ENCODE data around the gene GPR108.

Gene GPR108

GRCh38 chr19:6708346-6708745 is 29.0 kb downstream of the GPR108 start:
- Histone ChIP-seq H3K9me3 (ENCODE audit: control insufficient read depth in 2 of 2, low read length in 2 of 2) (no peaks in the 10 kb centered on the region), H3K4me3 (ENCODE audit: low read length in 2 of 2) (no peak overlapping the region), H3K4me1 (ENCODE audit: control insufficient read depth in 2 of 2, insufficient read depth in 2 of 2, low read length in 2 of 2) (no peaks in the 10 kb centered on the region), H3K27ac (ENCODE audit: low read depth in 2 of 2, low read length in 2 of 2) (no peak overlapping the region), H3K36me3 (ENCODE audit: control insufficient read depth in 2 of 2, insufficient read depth in 2 of 2, low read length in 2 of 2) (no peaks in the 10 kb centered on the region), H3K9ac (ENCODE audit: low read depth in 1 of 2, low read length in 2 of 2) (no peak overlapping the region), H3K27me3 (ENCODE audit: control insufficient read depth in 2 of 2, insufficient read depth in 2 of 2, low read length in 2 of 2) (peaks cover 0 to 8% of the 10 kb centered on the region in 2 donors)

- H3K9me3 ChIP-seq (ENCODE audit: control insufficient read depth in 2 of 2, low read length in 2 of 2): no peaks in the 10 kb centered on the region
- H3K9ac ChIP-seq (ENCODE audit: low read depth in 1 of 2, low read length in 2 of 2): no peak overlapping the region
- H3K27me3 ChIP-seq (ENCODE audit: control insufficient read depth in 2 of 2, insufficient read depth in 2 of 2, low read length in 2 of 2): peaks cover 0 to 8% of the 10 kb centered on the region in 2 donors
- H3K27ac ChIP-seq (ENCODE audit: low read depth in 2 of 2, low read length in 2 of 2): no peak overlapping the region
- H3K4me3 ChIP-seq (ENCODE audit: low read length in 2 of 2): no peak overlapping the region
- no peaks in the 10 kb centered on the region for H3K36me3 ChIP-seq (ENCODE audit: control insufficient read depth in 2 of 2, insufficient read depth in 2 of 2, low read length in 2 of 2)
- no peaks in the 10 kb centered on the region for H3K4me1 ChIP-seq (ENCODE audit: control insufficient read depth in 2 of 2, insufficient read depth in 2 of 2, low read length in 2 of 2)
Measured at GRCh38 chr19:6707658-6708018, 29.7 kb downstream of the GPR108 start.

- no peak overlapping the region for H3K9ac ChIP-seq (ENCODE audit: low read depth in 1 of 2, low read length in 2 of 2)
- H3K27ac ChIP-seq (ENCODE audit: low read depth in 2 of 2, low read length in 2 of 2): no peak overlapping the region
- no peaks in the 10 kb centered on the region for H3K4me1 ChIP-seq (ENCODE audit: control insufficient read depth in 2 of 2, insufficient read depth in 2 of 2, low read length in 2 of 2)
- no peaks in the 10 kb centered on the region for H3K36me3 ChIP-seq (ENCODE audit: control insufficient read depth in 2 of 2, insufficient read depth in 2 of 2, low read length in 2 of 2)
- H3K9me3 ChIP-seq (ENCODE audit: control insufficient read depth in 2 of 2, low read length in 2 of 2): no peaks in the 10 kb centered on the region
- H3K27me3 ChIP-seq (ENCODE audit: control insufficient read depth in 2 of 2, insufficient read depth in 2 of 2, low read length in 2 of 2): peaks cover 0 to 8% of the 10 kb centered on the region in 2 donors
- no peak overlapping the region for H3K4me3 ChIP-seq (ENCODE audit: low read length in 2 of 2)
Measured at GRCh38 chr19:6707011-6707657, 30.2 kb downstream of the GPR108 start.

- Histone ChIP-seq H3K4me3 (ENCODE audit: low read length in 2 of 2) (no peak overlapping the region), H3K36me3 (ENCODE audit: control insufficient read depth in 2 of 2, insufficient read depth in 2 of 2, low read length in 2 of 2) (no peaks in the 10 kb centered on the region), H3K9ac (ENCODE audit: low read depth in 1 of 2, low read length in 2 of 2) (no peak overlapping the region), H3K4me1 (ENCODE audit: control insufficient read depth in 2 of 2, insufficient read depth in 2 of 2, low read length in 2 of 2) (no peaks in the 10 kb centered on the region), H3K9me3 (ENCODE audit: control insufficient read depth in 2 of 2, low read length in 2 of 2) (no peaks in the 10 kb centered on the region), H3K27ac (ENCODE audit: low read depth in 2 of 2, low read length in 2 of 2) (no peak overlapping the region), H3K27me3 (ENCODE audit: control insufficient read depth in 2 of 2, insufficient read depth in 2 of 2, low read length in 2 of 2) (peaks cover 0 to 6% of the 10 kb centered on the region in 2 donors)
Measured at GRCh38 chr19:6706633-6706958, 30.8 kb downstream of the GPR108 start.

GRCh38 chr19:6705931-6706632 is 31.3 kb downstream of the GPR108 start:
- Histone ChIP-seq H3K9me3 (ENCODE audit: control insufficient read depth in 2 of 2, low read length in 2 of 2) (no peaks in the 10 kb centered on the region), H3K9ac (ENCODE audit: low read depth in 1 of 2, low read length in 2 of 2) (no peak overlapping the region), H3K36me3 (ENCODE audit: control insufficient read depth in 2 of 2, insufficient read depth in 2 of 2, low read length in 2 of 2) (no peaks in the 10 kb centered on the region), H3K4me1 (ENCODE audit: control insufficient read depth in 2 of 2, insufficient read depth in 2 of 2, low read length in 2 of 2) (no peaks in the 10 kb centered on the region), H3K27me3 (ENCODE audit: control insufficient read depth in 2 of 2, insufficient read depth in 2 of 2, low read length in 2 of 2) (peaks cover 0 to 3% of the 10 kb centered on the region in 2 donors), H3K27ac (ENCODE audit: low read depth in 2 of 2, low read length in 2 of 2) (no peak overlapping the region), H3K4me3 (ENCODE audit: low read length in 2 of 2) (no peak overlapping the region)

GRCh38 chr19:6700586-6701316 is 36.6 kb downstream of the GPR108 start:
- H3K27me3 ChIP-seq (ENCODE audit: control insufficient read depth in 2 of 2, insufficient read depth in 2 of 2, low read length in 2 of 2): no peaks in the 10 kb centered on the region
- H3K36me3 ChIP-seq (ENCODE audit: control insufficient read depth in 2 of 2, insufficient read depth in 2 of 2, low read length in 2 of 2): no peaks in the 10 kb centered on the region

GRCh38 chr19:6699935-6700334 is 37.4 kb downstream of the GPR108 start:
- H3K9me3 ChIP-seq (ENCODE audit: control insufficient read depth in 2 of 2, low read length in 2 of 2): no peaks in the 10 kb centered on the region
- H3K36me3 ChIP-seq (ENCODE audit: control insufficient read depth in 2 of 2, insufficient read depth in 2 of 2, low read length in 2 of 2): no peaks in the 10 kb centered on the region
- no peak overlapping the region for H3K4me3 ChIP-seq (ENCODE audit: low read length in 2 of 2)
- H3K27me3 ChIP-seq (ENCODE audit: control insufficient read depth in 2 of 2, insufficient read depth in 2 of 2, low read length in 2 of 2): no peaks in the 10 kb centered on the region
- no peak overlapping the region for H3K27ac ChIP-seq (ENCODE audit: low read depth in 2 of 2, low read length in 2 of 2)
- H3K9ac ChIP-seq (ENCODE audit: low read depth in 1 of 2, low read length in 2 of 2): no peak overlapping the region
- no peaks in the 10 kb centered on the region for H3K4me1 ChIP-seq (ENCODE audit: control insufficient read depth in 2 of 2, insufficient read depth in 2 of 2, low read length in 2 of 2)

More at GRCh38 chr19:6700586-6701316, 36.6 kb downstream of the GPR108 start:
- Histone ChIP-seq H3K9ac (ENCODE audit: low read depth in 1 of 2, low read length in 2 of 2) (no peak overlapping the region), H3K27ac (ENCODE audit: low read depth in 2 of 2, low read length in 2 of 2) (no peak overlapping the region), H3K4me1 (ENCODE audit: control insufficient read depth in 2 of 2, insufficient read depth in 2 of 2, low read length in 2 of 2) (no peaks in the 10 kb centered on the region), H3K4me3 (ENCODE audit: low read length in 2 of 2) (no peak overlapping the region), H3K9me3 (ENCODE audit: control insufficient read depth in 2 of 2, low read length in 2 of 2) (no peaks in the 10 kb centered on the region)

GRCh38 chr19:6697291-6697690 is 40.1 kb downstream of the GPR108 start:
- Histone ChIP-seq H3K27me3 (ENCODE audit: control insufficient read depth in 2 of 2, insufficient read depth in 2 of 2, low read length in 2 of 2) (no peaks in the 10 kb centered on the region), H3K9ac (ENCODE audit: low read depth in 1 of 2, low read length in 2 of 2) (no peak overlapping the region), H3K4me3 (ENCODE audit: low read length in 2 of 2) (no peak overlapping the region), H3K4me1 (ENCODE audit: control insufficient read depth in 2 of 2, insufficient read depth in 2 of 2, low read length in 2 of 2) (no peaks in the 10 kb centered on the region), H3K36me3 (ENCODE audit: control insufficient read depth in 2 of 2, insufficient read depth in 2 of 2, low read length in 2 of 2) (no peaks in the 10 kb centered on the region), H3K9me3 (ENCODE audit: control insufficient read depth in 2 of 2, low read length in 2 of 2) (no peaks in the 10 kb centered on the region), H3K27ac (ENCODE audit: low read depth in 2 of 2, low read length in 2 of 2) (no peak overlapping the region)

GRCh38 chr19:6696239-6696820 is 41.0 kb downstream of the GPR108 start:
- H3K4me1 ChIP-seq (ENCODE audit: control insufficient read depth in 2 of 2, insufficient read depth in 2 of 2, low read length in 2 of 2): no peaks in the 10 kb centered on the region
- no peaks in the 10 kb centered on the region for H3K27me3 ChIP-seq (ENCODE audit: control insufficient read depth in 2 of 2, insufficient read depth in 2 of 2, low read length in 2 of 2)
- H3K9me3 ChIP-seq (ENCODE audit: control insufficient read depth in 2 of 2, low read length in 2 of 2): no peaks in the 10 kb centered on the region
- H3K4me3 ChIP-seq (ENCODE audit: low read length in 2 of 2): no peak overlapping the region
- no peaks in the 10 kb centered on the region for H3K36me3 ChIP-seq (ENCODE audit: control insufficient read depth in 2 of 2, insufficient read depth in 2 of 2, low read length in 2 of 2)
- H3K27ac ChIP-seq (ENCODE audit: low read depth in 2 of 2, low read length in 2 of 2): no peak overlapping the region
- H3K9ac ChIP-seq (ENCODE audit: low read depth in 1 of 2, low read length in 2 of 2): no peak overlapping the region

Measured in mucosa of rectum (tissue), 2 donors.